ENCODE measurements around the gene CFAP69. TPM values are rescaled to one million over a fixed set of nuclear protein-coding genes. Genes with fewer than 3 reads are reported as not detected.

CFAP69 gene
- total and polyA plus RNA-seq, 2 of the 8 experiments (the other 6 are each of a cell fraction or from before 2014, with no cell fraction given): 1.00 to 3.8 TPM

DNA sequence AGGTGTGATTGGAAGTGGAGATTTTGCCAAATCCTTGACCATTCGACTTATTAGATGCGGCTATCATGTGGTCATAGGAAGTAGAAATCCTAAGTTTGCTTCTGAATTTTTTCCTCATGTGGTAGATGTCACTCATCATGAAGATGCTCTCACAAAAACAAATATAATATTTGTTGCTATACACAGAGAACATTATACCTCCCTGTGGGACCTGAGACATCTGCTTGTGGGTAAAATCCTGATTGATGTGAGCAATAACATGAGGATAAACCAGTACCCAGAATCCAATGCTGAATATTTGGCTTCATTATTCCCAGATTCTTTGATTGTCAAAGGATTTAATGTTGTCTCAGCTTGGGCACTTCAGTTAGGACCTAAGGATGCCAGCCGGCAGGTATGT lies 19.8 kb upstream of the CFAP69 start (continued):
- TF ChIP-seq, protein P1, sequence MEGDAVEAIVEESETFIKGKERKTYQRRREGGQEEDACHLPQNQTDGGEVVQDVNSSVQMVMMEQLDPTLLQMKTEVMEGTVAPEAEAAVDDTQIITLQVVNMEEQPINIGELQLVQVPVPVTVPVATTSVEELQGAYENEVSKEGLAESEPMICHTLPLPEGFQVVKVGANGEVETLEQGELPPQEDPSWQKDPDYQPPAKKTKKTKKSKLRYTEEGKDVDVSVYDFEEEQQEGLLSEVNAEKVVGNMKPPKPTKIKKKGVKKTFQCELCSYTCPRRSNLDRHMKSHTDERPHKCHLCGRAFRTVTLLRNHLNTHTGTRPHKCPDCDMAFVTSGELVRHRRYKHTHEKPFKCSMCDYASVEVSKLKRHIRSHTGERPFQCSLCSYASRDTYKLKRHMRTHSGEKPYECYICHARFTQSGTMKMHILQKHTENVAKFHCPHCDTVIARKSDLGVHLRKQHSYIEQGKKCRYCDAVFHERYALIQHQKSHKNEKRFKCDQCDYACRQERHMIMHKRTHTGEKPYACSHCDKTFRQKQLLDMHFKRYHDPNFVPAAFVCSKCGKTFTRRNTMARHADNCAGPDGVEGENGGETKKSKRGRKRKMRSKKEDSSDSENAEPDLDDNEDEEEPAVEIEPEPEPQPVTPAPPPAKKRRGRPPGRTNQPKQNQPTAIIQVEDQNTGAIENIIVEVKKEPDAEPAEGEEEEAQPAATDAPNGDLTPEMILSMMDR (IDR thresholded peaks at IDR 0.05; ENCODE audit: control extremely low read depth in 1 of 3, insufficient read depth in 1 of 3, low read depth in 1 of 3, low read length in 3 of 3): no peak
- TF ChIP-seq RNF2 (IDR thresholded peaks at IDR 0.05; ENCODE audit: borderline replicate concordance, low read depth, low read length, missing control alignments, poor library complexity, severe bottlenecking) (no peak), CREB1 (IDR thresholded peaks at IDR 0.05) (no peak), HDAC2 (IDR thresholded peaks at IDR 0.05; ENCODE audit: borderline replicate concordance in 1 of 2, low read depth in 2 of 2, low read length in 2 of 2) (no peak), POLR2A (IDR thresholded peaks at IDR 0.05; ENCODE audit: control extremely low read depth in 1 of 2, low read depth in 2 of 2, low read length in 2 of 2) (no peak), MAFK (IDR thresholded peaks at IDR 0.05; ENCODE audit: low read depth, low read length) (no peak), JUND (IDR thresholded peaks at IDR 0.05; ENCODE audit: low read length) (no peak), RAD21 (IDR thresholded peaks at IDR 0.05 in 1 of 2, conservative IDR thresholded peaks at IDR 0.05 in 1 of 2; ENCODE audit: low read depth in 2 of 2, low read length in 2 of 2) (no peak)
- TF ChIP-seq, protein P2, sequence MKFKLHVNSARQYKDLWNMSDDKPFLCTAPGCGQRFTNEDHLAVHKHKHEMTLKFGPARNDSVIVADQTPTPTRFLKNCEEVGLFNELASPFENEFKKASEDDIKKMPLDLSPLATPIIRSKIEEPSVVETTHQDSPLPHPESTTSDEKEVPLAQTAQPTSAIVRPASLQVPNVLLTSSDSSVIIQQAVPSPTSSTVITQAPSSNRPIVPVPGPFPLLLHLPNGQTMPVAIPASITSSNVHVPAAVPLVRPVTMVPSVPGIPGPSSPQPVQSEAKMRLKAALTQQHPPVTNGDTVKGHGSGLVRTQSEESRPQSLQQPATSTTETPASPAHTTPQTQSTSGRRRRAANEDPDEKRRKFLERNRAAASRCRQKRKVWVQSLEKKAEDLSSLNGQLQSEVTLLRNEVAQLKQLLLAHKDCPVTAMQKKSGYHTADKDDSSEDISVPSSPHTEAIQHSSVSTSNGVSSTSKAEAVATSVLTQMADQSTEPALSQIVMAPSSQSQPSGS (IDR thresholded peaks at IDR 0.05; ENCODE audit: low read length): no peak
